Measurements from ENCODE around the gene PRKG1.
A peak's percentile ranks its signal among the peaks of the same experiment; 100 is the strongest.

PRKG1 gene

DNA sequence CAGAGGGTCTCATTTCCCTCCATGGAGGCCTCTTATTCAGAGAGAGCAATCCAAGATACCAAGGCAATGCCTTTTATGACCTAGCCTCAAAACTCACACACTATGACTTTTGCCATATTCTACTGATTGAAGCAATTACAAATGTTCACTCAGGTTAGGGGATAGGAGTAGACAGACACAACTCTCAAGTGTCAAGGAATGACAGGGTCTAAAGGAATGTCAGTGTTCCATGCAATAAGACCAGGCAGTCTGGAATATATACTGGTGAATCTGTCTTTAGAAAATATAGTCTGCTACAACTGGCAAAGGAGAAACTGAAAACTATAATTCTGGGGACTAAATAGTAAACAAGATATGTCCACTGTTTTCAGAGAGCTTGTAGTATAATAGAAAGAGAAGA, 283.9 kb downstream of the PRKG1 start:
- Histone ChIP-seq H2AK5ac (ENCODE audit: low read length) (no peak overlapping the region), H2BK5ac (ENCODE audit: low read length) (no peak overlapping the region), H2BK15ac (replicated peaks; ENCODE audit: low read depth) (no peak overlapping the region)

DNA sequence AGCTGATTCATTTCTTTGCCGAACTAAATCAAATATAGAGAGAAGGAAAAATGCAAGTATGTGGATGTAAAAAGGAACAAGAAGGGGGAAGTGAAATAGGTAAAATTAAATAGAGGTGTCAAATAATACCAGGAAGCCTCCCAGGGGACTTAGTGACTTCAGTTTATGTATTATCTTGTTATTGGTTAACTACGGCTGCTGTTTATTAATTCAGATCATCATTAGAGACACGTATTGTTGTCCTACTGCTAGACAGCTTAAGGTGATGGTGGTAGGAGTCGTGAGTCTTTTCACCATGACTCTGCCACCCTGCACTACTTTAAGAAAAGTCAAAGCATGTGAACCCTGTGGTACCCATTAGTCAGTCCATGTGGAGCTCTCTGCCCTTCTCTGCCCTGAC, 289.1 kb downstream of the PRKG1 start:
- Histone ChIP-seq H4K8ac (ENCODE audit: low read depth, low read length) (no peak overlapping the region), H2AK5ac (ENCODE audit: low read length) (no peak overlapping the region), H2BK120ac (ENCODE audit: low read depth, low read length) (no peak overlapping the region), H3K27ac (ENCODE audit: low read depth, low read length) (no peak overlapping the region), H3K4me2 (ENCODE audit: low read length) (no peak overlapping the region), H3K56ac (ENCODE audit: low read length) (no peak overlapping the region), H3K23ac (ENCODE audit: low read length) (no peak overlapping the region), H3K9ac (ENCODE audit: low read length) (no peak overlapping the region), H3K4ac (ENCODE audit: low read depth, low read length) (no peak overlapping the region), H3K27me3 (ENCODE audit: insufficient read depth, low read length, poor library complexity) (no peaks in the 10 kb centered on the region), H3K79me2 (ENCODE audit: control insufficient read depth, insufficient read depth, low read length) (no peaks in the 10 kb centered on the region), H3K4me3 (ENCODE audit: low read length) (no peak overlapping the region), H3K4me1 (ENCODE audit: control insufficient read depth, low read depth, low read length) (no peaks in the 10 kb centered on the region), H3K79me1 (ENCODE audit: low read length) (no peaks in the 10 kb centered on the region), H4K5ac (ENCODE audit: low read length) (no peak overlapping the region), H2BK5ac (ENCODE audit: low read length) (no peak overlapping the region), H3K36me3 (ENCODE audit: control insufficient read depth, insufficient read depth, low read length) (no peaks in the 10 kb centered on the region), H3K18ac (ENCODE audit: low read length) (no peak overlapping the region), H2BK15ac (replicated peaks; ENCODE audit: low read depth) (no peak overlapping the region)
- no peak for DNase-seq
- no CpG with 5 or more reads among the region's 4 CpGs for WGBS (ENCODE audit: extremely low coverage, insufficient coverage, low lambda C conversion rate)

More for the DNA sequence above, 283.9 kb downstream of the PRKG1 start:
- H3K4me3 ChIP-seq (ENCODE audit: low read length): no peak overlapping the region
- no peak overlapping the region for H4K8ac ChIP-seq (ENCODE audit: low read depth, low read length)
- no peak overlapping the region for H3K4me2 ChIP-seq (ENCODE audit: low read length)
- H3K9ac ChIP-seq (ENCODE audit: low read length): no peak overlapping the region
- no peak overlapping the region for H3K18ac ChIP-seq (ENCODE audit: low read length)
- DNase-seq: no peak
- H3K36me3 ChIP-seq (ENCODE audit: control insufficient read depth, insufficient read depth, low read length): no peaks in the 10 kb centered on the region
- H3K79me2 ChIP-seq (ENCODE audit: control insufficient read depth, insufficient read depth, low read length): no peaks in the 10 kb centered on the region
- no peak overlapping the region for H4K5ac ChIP-seq (ENCODE audit: low read length)
- H3K79me1 ChIP-seq (ENCODE audit: low read length): no peaks in the 10 kb centered on the region
- no peak overlapping the region for H2BK120ac ChIP-seq (ENCODE audit: low read depth, low read length)
- H3K27me3 ChIP-seq (ENCODE audit: insufficient read depth, low read length, poor library complexity): no peaks in the 10 kb centered on the region
- no peak overlapping the region for H3K56ac ChIP-seq (ENCODE audit: low read length)
- H3K23ac ChIP-seq (ENCODE audit: low read length): no peak overlapping the region
- no peak overlapping the region for H3K27ac ChIP-seq (ENCODE audit: low read depth, low read length)
- H3K4me1 ChIP-seq (ENCODE audit: control insufficient read depth, low read depth, low read length): no peaks in the 10 kb centered on the region
- no peak overlapping the region for H3K4ac ChIP-seq (ENCODE audit: low read depth, low read length)

- Histone ChIP-seq H3K27me3 (ENCODE audit: insufficient read depth, low read length, poor library complexity) (no peaks in the 10 kb centered on the region), H2BK5ac (ENCODE audit: low read length) (no peak overlapping the region), H3K9ac (ENCODE audit: low read length) (no peak overlapping the region), H2AK5ac (ENCODE audit: low read length) (no peak overlapping the region), H3K79me2 (ENCODE audit: control insufficient read depth, insufficient read depth, low read length) (no peaks in the 10 kb centered on the region), H3K56ac (ENCODE audit: low read length) (no peak overlapping the region), H2BK120ac (ENCODE audit: low read depth, low read length) (no peak overlapping the region), H4K5ac (ENCODE audit: low read length) (no peak overlapping the region), H3K4me1 (ENCODE audit: control insufficient read depth, low read depth, low read length) (no peaks in the 10 kb centered on the region), H2BK15ac (replicated peaks; ENCODE audit: low read depth) (no peak overlapping the region), H3K79me1 (ENCODE audit: low read length) (no peaks in the 10 kb centered on the region), H3K4me2 (ENCODE audit: low read length) (no peak overlapping the region), H3K4me3 (ENCODE audit: low read length) (no peak overlapping the region), H3K36me3 (ENCODE audit: control insufficient read depth, insufficient read depth, low read length) (no peaks in the 10 kb centered on the region), H3K27ac (ENCODE audit: low read depth, low read length) (no peak overlapping the region), H4K8ac (ENCODE audit: low read depth, low read length) (no peak overlapping the region), H3K4ac (ENCODE audit: low read depth, low read length) (no peak overlapping the region), H3K18ac (ENCODE audit: low read length) (no peak overlapping the region), H3K23ac (ENCODE audit: low read length) (no peak overlapping the region)
- DNase-seq: no peak
- no CpG with 5 or more reads among the region's 2 CpGs for WGBS (ENCODE audit: extremely low coverage, insufficient coverage, low lambda C conversion rate)
Measured at GRCh38 chr10:51364674-51365073, 290.4 kb downstream of the PRKG1 start.

DNA sequence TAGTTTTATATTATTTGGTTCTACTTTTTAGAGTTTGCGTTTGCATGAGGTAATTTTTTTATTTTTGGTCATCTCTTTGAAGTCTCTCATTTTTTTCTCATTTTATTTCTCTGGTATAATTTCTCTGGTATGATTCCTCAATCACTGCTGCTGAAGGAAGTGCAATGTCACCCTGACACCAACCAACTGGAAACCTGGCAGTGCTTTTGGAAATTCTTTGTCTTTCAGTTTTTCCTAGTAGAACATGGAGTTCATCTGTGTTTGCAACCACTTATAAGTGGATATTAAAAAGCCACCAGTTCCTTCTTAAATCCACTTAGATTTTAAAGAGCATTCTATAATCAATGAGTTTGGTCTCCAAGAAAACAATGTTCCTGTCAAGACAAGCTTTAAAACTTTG, 291.8 kb downstream of the PRKG1 start:
- no peaks in the 10 kb centered on the region for H3K79me2 ChIP-seq (ENCODE audit: control insufficient read depth, insufficient read depth, low read length)
- no peak overlapping the region for H2BK15ac ChIP-seq (replicated peaks; ENCODE audit: low read depth)
- H3K4me3 ChIP-seq (ENCODE audit: low read length): no peak overlapping the region
- no peak overlapping the region for H3K23ac ChIP-seq (ENCODE audit: low read length)
- H3K56ac ChIP-seq (ENCODE audit: low read length): no peak overlapping the region
- H3K4me1 ChIP-seq (ENCODE audit: control insufficient read depth, low read depth, low read length): no peaks in the 10 kb centered on the region
- H4K5ac ChIP-seq (ENCODE audit: low read length): no peak overlapping the region
- no peak overlapping the region for H3K4me2 ChIP-seq (ENCODE audit: low read length)
- no peak overlapping the region for H3K27ac ChIP-seq (ENCODE audit: low read depth, low read length)
- H3K79me1 ChIP-seq (ENCODE audit: low read length): no peaks in the 10 kb centered on the region
- no peaks in the 10 kb centered on the region for H3K27me3 ChIP-seq (ENCODE audit: insufficient read depth, low read length, poor library complexity)
- no CpG with 5 or more reads among the region's 1 CpG for WGBS (ENCODE audit: extremely low coverage, insufficient coverage, low lambda C conversion rate)
- no peak overlapping the region for H3K4ac ChIP-seq (ENCODE audit: low read depth, low read length)
- H3K18ac ChIP-seq (ENCODE audit: low read length): no peak overlapping the region
- no peaks in the 10 kb centered on the region for H3K36me3 ChIP-seq (ENCODE audit: control insufficient read depth, insufficient read depth, low read length)
- DNase-seq: no peak
- no peak overlapping the region for H3K9ac ChIP-seq (ENCODE audit: low read length)
- no peak overlapping the region for H4K8ac ChIP-seq (ENCODE audit: low read depth, low read length)
- no peak overlapping the region for H2AK5ac ChIP-seq (ENCODE audit: low read length)
- H2BK120ac ChIP-seq (ENCODE audit: low read depth, low read length): no peak overlapping the region
- H2BK5ac ChIP-seq (ENCODE audit: low read length): no peak overlapping the region

GRCh38 chr10:51367127-51367526, 292.8 kb downstream of the PRKG1 start:
- Histone ChIP-seq H2BK120ac (ENCODE audit: low read depth, low read length) (no peak overlapping the region), H4K5ac (ENCODE audit: low read length) (no peak overlapping the region), H3K79me1 (ENCODE audit: low read length) (no peaks in the 10 kb centered on the region), H3K79me2 (ENCODE audit: control insufficient read depth, insufficient read depth, low read length) (no peaks in the 10 kb centered on the region), H3K4me1 (ENCODE audit: control insufficient read depth, low read depth, low read length) (no peaks in the 10 kb centered on the region), H3K4me2 (ENCODE audit: low read length) (no peak overlapping the region), H3K36me3 (ENCODE audit: control insufficient read depth, insufficient read depth, low read length) (no peaks in the 10 kb centered on the region), H3K18ac (ENCODE audit: low read length) (no peak overlapping the region), H2BK15ac (replicated peaks; ENCODE audit: low read depth) (no peak overlapping the region), H3K56ac (ENCODE audit: low read length) (no peak overlapping the region), H3K4ac (ENCODE audit: low read depth, low read length) (no peak overlapping the region), H2BK5ac (ENCODE audit: low read length) (no peak overlapping the region), H2AK5ac (ENCODE audit: low read length) (no peak overlapping the region), H3K27me3 (ENCODE audit: insufficient read depth, low read length, poor library complexity) (no peaks in the 10 kb centered on the region), H4K8ac (ENCODE audit: low read depth, low read length) (no peak overlapping the region), H3K4me3 (ENCODE audit: low read length) (no peak overlapping the region), H3K9ac (ENCODE audit: low read length) (no peak overlapping the region), H3K23ac (ENCODE audit: low read length) (no peak overlapping the region), H3K27ac (ENCODE audit: low read depth, low read length) (no peak overlapping the region)
- peak; percentile 15 for DNase-seq
- no CpG with 5 or more reads among the region's 4 CpGs for WGBS (ENCODE audit: extremely low coverage, insufficient coverage, low lambda C conversion rate)

GRCh38 chr10:51367694-51368093, 293.4 kb downstream of the PRKG1 start:
- Histone ChIP-seq H3K79me2 (ENCODE audit: control insufficient read depth, insufficient read depth, low read length) (no peaks in the 10 kb centered on the region), H3K4me1 (ENCODE audit: control insufficient read depth, low read depth, low read length) (no peaks in the 10 kb centered on the region)

More at GRCh38 chr10:51367694-51368093, 293.4 kb downstream of the PRKG1 start:
- Histone ChIP-seq H4K5ac (ENCODE audit: low read length) (no peak overlapping the region), H3K18ac (ENCODE audit: low read length) (no peak overlapping the region), H3K56ac (ENCODE audit: low read length) (no peak overlapping the region), H2BK15ac (replicated peaks; ENCODE audit: low read depth) (no peak overlapping the region), H4K8ac (ENCODE audit: low read depth, low read length) (no peak overlapping the region), H2AK5ac (ENCODE audit: low read length) (no peak overlapping the region), H3K4me2 (ENCODE audit: low read length) (no peak overlapping the region), H3K27ac (ENCODE audit: low read depth, low read length) (no peak overlapping the region), H3K36me3 (ENCODE audit: control insufficient read depth, insufficient read depth, low read length) (no peaks in the 10 kb centered on the region), H3K79me1 (ENCODE audit: low read length) (no peaks in the 10 kb centered on the region), H2BK5ac (ENCODE audit: low read length) (no peak overlapping the region), H3K27me3 (ENCODE audit: insufficient read depth, low read length, poor library complexity) (no peaks in the 10 kb centered on the region), H3K23ac (ENCODE audit: low read length) (no peak overlapping the region), H3K4me3 (ENCODE audit: low read length) (no peak overlapping the region), H3K9ac (ENCODE audit: low read length) (no peak overlapping the region), H2BK120ac (ENCODE audit: low read depth, low read length) (no peak overlapping the region), H3K4ac (ENCODE audit: low read depth, low read length) (no peak overlapping the region)
- WGBS (ENCODE audit: extremely low coverage, insufficient coverage, low lambda C conversion rate): no CpG with 5 or more reads among the region's 1 CpG
- DNase-seq: no peak
